ENCODE data around the gene BICRAL.

DNA sequence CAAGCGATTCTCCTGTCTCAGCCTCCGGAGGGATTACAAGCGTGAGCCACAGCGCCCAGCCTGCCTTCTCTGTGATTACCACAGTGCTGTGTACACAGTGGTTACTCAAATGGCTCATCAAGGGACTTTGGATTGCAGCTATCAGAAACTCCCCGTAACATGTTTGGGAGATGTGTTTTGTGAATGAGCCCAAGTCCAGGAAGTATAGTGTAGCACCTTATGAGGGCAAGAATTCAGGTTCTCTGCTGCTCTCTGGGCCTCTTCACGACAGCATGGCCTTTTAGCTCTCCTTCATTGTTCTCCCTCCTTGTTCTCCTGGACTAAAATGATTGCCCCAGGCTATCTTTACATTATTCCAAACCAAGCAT lies 63.5 kb downstream of the BICRAL start:
- no peak for TF ChIP-seq REST (IDR thresholded peaks at IDR 0.05; ENCODE audit: insufficient read depth in 1 of 2, low read depth in 2 of 2, low read length in 2 of 2)
- no peak for TF ChIP-seq FOXP2 (optimal IDR thresholded peaks at IDR 0.05; ENCODE audit: borderline replicate concordance, extremely low read depth, extremely low read length, insufficient read depth)

All from PFSK-1 (cell line).